Stimulated activated CD4-positive, alpha-beta T cell treated with anti-CD3 and anti-CD28 coated beads, Interleukin-1b, Interleukin-23, amount 100 ng/mL, for 1 hour (primary cell): ENCODE data around the gene C4BPB.

Experiments
- DNase-seq, 2 donors: peaks; one replicate each; pipeline ENCODE4 v3.0.0-alpha.2; 2020; ENCODE audit warnings: low read depth in 2 of 2

Gene C4BPB

GRCh38 chr1:207059881-207060280 is 28.8 kb upstream of the C4BPB start:
- DNase-seq, result no peak

DNA sequence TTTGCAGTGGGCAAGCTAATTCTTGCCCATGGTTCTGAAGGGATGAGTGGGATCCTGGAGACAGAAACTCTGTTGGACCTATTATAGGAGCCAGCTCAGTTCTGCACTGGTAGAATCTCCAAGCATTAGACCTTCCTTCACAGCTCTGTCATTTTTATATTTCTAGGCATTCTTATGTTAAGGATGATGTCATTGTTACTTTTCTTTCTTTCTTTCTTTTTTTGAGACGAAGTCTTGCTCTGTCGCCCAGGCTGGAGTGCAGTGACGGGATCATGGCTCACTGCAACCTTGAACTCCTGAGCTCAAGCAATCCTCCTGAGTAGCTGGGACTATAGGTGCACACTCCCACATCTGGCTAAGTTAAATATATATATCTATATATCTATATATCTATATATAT is 28.1 kb upstream of the C4BPB start:
- no peak for DNase-seq

GRCh38 chr1:207062058-207062457 is 26.6 kb upstream of the C4BPB start:
- no peak for DNase-seq

GRCh38 chr1:207063014-207063413 is 25.6 kb upstream of the C4BPB start:
- DNase-seq, result no peak

- no peak for DNase-seq
Measured at GRCh38 chr1:207064561-207064960, 24.1 kb upstream of the C4BPB start.

DNA sequence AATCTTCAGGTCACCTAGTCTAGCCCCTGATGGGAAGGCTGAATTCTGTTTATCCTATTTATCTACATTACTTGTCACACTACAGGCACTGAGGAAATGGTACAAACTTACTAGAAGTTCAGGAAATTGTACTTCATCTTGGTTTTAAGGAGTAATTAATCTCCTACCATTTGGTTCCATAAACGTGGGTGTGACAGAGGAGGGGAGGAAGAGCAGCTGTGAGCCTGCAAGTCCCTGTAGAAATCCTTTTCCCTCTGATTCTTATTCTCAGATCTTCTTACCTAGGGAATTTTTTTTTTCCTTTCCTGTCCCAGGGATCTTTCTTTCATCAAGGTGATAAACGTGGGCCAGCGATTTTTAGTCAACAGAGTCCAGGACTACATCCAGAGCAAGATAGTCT is 21.5 kb upstream of the C4BPB start:
- DNase-seq, result no peak

DNA sequence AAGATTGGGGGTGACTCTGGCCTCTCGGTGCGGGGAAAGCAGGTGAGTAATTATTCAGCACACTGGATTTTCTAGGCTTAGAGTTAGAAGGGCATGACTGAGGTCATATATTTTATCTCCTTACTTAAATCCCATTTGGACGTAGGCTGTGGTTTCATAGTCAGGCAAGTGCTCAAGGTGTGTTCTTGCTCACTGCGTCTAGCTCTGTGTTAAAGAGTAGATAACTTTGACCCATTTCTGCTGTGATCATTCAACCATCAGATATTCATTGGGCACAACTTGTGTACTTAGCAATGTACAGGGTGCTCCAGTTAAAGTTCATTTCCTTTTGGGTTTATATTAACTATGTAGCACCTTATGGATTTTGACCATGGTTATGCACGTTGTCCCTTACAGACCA is 21.0 kb upstream of the C4BPB start:
- no peak for DNase-seq

DNA sequence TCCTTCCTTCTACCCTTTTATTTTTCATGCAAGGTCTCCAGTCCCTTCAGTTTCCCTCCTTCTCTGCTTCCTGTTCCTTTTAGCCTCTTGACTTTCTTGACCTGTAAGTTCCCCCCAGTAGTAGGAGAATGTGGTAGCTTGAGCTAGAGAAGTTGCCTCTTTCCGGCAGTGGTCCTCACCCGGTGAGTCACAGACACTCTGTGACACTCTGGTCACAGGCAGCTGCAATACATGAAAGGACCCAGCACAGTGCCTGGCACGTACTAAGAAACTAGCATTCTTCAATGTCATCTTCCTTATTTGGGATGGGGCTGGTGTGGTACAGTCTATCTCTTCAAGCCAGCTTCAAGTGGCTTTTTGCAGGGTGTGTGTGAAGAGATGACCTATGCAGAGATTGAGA is 19.6 kb upstream of the C4BPB start:
- DNase-seq, result no peak

GRCh38 chr1:207069858-207070506 is 18.7 kb upstream of the C4BPB start:
- DNase-seq, result no peak

DNA sequence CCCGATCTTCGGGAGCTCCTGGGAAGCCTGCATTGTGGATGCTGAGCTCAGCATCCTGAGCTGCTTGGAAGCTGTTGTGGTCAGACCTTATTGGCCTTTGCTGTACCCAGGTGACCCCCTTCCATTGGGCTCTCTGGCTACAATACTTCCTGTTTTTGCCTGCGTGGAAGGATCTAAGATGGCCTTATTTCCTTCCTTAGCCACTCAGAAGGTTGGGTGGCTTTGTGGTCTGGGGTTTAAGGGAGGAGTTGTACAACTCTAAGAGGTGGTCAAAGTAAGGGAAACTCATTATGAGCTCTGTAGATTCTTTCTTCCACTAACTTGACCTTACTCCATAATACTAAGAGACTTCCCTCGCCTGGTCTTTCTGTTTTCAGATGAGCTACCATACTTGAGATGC is 17.8 kb upstream of the C4BPB start:
- DNase-seq, result no peak

GRCh38 chr1:207071426-207071825 is 17.2 kb upstream of the C4BPB start:
- DNase-seq, result no peak

DNA sequence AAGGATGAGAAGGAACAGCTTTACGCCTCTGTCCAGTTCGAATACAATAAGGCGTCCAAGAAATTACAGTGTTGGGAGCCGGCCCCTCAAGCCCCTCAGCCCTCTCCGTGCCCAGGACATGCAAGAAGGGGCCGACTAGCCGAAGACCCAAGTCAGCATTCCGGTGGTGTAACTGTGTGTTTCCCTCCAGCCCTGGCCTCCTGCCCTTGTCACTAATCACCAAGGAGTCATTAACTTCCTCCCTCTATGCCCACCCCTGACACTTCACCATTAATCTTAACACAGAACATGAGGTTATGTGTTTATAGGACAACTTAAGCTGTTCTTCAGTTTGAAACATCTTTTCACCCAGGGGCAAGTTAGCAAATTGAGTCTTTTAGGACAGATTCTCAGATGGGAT is 16.4 kb upstream of the C4BPB start:
- no peak for DNase-seq

DNA sequence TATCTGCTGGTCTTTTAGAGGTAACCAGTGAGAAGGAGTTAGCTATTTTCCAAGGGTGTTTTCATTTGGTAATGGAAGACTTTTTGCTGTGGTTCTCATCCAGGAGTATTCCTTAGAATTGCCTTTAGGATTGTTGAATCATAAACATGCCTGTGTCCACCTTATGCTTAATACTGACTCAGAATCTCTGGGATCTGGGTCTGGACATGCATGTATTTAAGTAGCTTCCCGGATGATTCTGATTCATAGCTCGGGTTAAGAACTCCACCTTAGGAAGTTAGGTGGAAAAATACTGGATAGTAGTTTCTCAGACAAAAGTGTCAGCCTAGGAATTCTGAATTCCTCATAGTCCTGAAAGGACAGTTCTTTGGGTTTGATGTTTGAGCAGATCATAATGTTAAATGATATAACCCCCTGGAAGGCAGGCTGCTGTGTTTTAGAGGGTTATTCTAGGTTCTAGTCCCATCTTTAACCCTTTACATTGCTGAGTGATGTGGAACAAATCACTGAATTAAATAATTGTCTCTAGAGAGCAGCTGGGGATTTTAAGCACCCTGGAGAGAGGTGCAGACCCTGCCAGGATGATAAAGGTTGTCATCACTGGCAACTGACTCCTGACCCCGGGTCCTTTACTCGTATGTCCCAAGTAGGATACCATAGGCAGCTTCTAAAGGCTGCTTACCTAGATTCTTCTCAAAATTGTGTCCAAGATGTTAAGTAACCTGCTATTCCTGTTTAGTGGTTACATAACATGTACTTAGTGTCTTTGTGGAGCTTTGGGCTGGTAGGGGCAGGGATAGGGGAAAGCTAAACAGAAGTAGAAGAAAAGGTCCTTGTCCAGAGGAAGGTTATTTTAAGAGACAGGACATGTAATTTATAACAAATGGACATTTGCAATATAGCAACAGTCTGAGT is 14.5 kb upstream of the C4BPB start:
- DNase-seq, result no peak

- no peak for DNase-seq
Measured at GRCh38 chr1:207076181-207076955, 12.3 kb upstream of the C4BPB start.

DNA sequence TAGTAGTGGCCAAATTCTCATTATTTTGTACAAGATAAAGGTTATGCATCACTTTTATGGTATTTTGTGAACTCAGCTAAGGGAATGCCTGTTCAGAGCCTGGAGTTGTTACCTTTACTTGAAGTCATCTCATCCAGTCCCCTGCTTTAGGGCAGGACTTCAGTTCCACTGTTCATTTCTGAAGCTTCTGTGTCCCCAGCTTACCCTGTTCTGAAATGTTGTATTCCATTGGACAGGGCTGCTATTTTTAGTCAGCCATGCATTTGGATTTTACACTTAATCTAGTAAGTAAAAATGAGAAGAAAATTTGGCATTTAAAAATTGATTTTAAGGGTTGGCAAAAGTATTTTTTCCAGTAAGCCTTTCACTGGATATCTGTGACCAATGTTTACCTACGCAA is 11.6 kb upstream of the C4BPB start:
- DNase-seq, result no peak

DNA sequence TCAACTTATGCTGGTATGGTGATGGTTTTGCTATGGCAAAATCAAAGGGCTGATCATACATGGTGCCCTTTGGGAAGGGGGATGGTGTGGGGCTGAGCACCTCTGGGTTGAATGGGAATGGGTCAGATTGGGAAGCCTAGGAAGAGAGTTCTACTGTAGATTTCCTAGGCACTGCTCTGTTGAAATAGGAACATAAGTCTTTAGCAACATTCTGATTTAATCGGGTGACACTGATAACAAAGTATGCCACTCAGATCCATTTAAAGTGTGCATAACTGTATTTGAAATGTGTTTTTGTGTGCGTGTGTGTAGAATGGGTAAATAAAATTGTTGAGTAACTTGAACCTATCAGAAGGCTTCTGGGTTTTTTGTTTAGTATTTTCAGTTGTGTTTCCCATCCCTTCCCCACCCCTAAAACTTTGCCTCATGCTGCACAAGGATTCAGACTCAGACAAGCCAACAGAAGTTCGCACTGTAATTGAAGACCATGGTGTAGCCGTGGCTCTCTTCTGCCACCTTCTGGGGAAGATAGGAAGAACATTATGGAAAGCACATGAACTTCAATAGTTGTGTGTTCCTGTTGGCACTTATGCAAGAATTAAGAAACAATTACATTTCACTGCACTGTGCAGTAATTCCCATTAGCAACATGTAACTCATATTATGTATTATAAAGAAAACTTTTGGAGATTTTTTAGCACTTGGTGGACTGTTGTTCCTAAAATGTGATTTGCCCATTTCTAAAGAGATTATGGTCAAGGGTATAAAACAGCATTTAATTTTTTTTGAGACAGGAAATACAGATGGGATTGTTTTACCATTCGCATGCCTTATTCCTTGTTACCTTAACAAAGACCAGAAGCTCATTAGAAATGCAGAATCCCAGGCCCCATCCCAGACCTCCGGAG is 10.9 kb upstream of the C4BPB start:
- peak; percentile 25 to 39 for DNase-seq

DNA sequence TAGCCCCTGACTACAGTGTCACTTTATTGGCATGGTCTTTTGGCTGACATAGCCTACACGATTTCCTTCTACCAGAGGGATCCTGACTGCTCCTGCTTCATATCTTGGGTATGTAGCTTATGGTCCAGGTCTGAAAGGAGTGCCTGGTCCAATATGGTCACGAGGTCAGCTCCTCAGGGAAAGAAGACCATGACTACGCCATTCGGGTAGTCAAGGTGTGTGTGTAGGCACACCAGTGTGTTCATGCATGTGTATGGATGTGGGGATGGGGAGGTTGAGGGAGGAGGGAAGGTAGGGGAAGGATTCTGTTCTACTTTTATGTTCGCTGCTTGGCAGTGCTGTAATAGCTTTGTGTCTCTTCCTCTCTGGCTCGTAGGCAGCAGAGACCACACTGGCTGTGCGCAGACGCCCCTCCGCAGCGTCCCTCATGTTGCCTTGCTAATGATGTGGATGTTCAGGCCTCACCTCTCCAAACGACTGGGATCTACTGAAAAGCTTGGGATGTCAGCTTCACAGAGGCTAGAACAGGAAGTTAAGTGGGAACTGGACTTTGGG is 10.0 kb upstream of the C4BPB start:
- DNase-seq, result no peak

- no peak for DNase-seq
Measured at GRCh38 chr1:207079706-207080241, 8.9 kb upstream of the C4BPB start.

- DNase-seq, result no peak
Measured at GRCh38 chr1:207081088-207081487, 7.6 kb upstream of the C4BPB start.

- DNase-seq, result no peak
Measured at GRCh38 chr1:207081806-207082205, 6.9 kb upstream of the C4BPB start.

DNA sequence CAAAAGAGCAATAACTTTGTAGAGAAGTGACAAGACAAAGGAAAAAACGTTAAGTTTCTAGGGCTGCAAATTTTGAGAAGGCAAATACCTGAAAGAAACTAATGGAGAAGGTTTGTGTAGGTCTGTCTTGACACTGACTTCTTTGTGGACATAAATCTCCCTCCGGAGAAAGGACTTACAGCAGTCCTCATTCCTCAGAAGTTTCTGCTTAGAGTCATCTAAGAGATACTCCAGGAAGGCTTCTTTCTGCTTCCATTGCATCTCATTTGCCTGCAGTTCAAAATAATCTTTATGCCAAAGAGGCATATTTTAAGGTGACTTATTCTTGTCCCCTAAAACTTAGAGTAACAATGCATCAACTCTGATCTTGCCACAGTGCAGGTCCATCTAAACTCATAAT is 4.4 kb upstream of the C4BPB start:
- DNase-seq, result no peak
